ENCODE data around the gene NR4A2.

NR4A2 gene

GRCh38 chr2:156332534-156333273 lies at the start of gene NR4A2:
Gene NR4A2, minus strand, starts transcription at chr2:156332721. Its CDS starts 2,535 bp downstream, at chr2:156330186.
- peak; percentile 92 for DNase-seq

GRCh38 chr2:156380117-156380645 lies 47.7 kb upstream of the NR4A2 start:
- no peak for DNase-seq

DNA sequence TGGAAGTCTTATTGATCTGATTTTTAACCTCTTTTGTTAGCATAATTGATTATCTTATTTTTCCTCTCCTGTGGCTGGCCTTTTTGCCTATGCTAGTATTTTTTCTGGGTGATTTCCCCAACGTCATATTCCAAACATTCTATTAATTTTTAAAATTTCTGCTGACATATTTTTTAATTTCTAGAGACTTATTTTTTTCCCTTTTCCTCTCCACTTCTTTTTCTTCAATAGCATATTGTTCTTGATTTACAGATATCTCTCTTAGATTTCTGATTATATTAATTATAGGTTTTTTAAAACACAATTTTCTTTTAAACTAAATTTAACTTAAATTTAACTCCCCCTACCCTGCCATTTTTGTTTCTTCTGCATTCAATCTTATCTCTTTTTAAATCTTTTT lies 47.2 kb upstream of the NR4A2 start:
- no peak for DNase-seq

DNA sequence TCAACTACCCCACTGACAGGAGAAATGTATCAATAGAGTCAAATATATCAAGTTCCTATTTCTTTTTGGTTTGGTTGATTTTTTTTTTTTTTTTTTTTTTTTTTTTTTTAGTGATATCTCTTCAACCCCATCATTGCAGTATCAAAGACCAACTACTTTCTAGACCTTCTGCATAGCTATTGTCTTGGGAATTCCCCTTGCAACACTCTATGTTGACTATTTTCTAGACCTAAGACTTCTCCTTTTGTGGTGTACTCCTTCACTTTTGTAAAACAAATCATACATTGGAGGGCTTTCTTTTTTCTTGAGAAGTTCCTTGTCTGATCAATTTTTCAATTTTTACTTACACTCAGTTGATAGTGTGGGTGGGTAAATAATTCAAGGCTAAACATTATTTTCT lies 46.5 kb upstream of the NR4A2 start:
- DNase-seq, result no peak

DNA sequence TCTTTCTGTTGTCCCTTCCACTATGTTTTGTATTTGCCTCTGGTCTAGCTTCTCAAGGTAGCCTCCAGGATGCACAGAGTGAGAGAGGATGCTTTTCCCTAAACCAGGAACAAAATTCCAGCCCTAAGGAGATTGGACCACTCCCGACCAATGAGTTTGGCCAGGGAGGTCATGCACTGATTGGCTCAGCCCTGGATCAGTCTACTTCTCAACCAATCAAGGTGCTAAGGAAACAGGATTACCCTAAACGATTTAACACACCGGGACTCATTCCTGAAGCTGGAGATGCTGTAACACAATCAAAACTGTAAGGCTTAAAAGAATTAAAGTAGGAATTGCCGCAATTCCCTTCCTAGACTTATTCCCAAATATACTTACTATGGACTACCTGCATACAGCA lies 34.2 kb upstream of the NR4A2 start:
- DNase-seq, result no peak

GRCh38 chr2:156363141-156363540 lies 30.6 kb upstream of the NR4A2 start:
- DNase-seq, result no peak

DNA sequence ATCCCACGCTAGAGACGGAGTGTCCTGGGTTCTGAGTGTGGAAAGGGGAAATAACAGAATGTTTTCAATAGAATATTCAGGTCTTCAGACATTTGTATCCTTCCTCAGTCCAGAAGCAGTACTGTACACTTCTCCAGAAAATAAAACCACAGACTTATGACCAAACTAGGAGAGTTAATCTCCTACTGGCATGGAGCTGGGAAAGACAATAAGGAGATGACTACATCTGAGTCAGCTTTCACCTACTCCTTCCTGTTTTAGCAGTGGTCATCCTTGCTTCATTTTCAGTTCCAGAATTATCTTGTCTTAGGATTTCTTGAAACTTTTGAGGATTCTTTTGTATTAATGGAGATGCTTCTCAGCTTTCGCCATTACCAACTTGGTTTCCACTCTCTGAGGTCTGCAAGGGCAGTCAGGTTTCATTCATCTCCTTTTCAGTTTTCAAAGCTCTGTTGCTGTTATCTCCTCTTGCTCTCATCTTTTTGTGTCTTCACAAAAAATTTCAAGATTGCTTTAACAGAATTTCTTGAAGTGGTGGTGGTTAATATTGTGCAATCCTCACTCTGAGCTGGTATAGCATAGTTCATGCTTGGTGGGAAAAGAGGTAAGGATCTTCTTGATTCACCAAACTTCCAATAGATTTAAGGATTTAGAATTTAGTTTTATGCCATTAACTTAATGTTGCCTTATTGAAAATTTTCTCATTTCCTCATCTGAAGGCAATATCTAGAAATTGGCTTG lies 23.7 kb upstream of the NR4A2 start:
- DNase-seq, result no peak

DNA sequence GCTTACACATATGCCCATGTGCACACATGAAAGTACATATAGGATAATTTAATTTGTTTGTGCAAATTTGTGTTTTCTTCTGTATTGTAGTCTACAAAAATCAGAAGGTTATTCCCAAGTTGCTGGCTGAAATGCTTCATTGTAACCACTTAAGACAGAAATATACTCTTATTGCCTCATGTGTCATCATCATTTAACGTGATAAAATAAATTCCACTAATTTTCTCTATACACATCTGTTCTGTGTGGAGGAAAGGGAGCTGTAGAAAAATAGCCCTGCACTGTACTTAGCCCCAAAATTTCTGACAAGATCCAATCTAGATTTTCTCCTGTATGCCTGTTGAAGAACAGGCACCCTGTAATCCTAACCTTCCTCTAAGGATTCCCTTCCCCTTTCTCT lies 20.4 kb upstream of the NR4A2 start:
- no peak for DNase-seq

DNA sequence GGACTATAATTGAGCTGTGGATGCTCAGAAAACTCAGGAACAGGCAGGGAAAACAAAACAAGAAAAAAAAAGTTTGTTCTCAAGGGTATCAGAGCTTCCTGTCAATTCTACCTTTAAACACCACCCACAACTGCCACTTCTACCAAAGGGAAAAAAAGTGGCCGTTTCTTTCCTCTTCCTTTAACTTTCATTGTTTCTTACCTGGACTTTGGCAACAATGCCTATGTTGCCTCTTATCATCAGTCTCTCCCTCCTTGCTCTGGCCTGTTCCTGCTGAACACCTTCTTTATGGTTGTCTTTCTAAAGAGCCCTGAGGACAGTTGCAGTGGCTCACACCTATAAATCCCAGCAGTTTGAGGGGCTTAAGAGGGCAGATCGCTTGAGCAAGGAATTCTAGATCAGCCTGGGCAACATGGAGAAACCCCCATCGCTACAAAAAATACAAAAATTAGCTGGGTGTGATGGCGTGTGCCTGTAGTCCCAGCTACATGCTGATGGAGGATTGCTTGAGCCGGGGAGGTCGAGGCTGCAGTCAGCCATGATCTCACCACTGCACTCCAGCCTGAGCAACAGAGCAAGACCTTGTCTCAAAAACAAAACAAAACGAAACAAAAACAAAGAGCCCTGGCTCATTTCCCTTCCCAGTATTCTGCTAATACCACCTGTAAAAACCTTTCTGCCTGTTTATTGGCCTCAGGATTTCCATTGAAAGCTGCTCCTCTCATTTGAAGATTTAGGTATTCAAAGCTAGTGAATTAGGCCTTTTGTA lies 18.0 kb upstream of the NR4A2 start:
- DNase-seq, result no peak

GRCh38 chr2:156349605-156350004 lies 17.1 kb upstream of the NR4A2 start:
- no peak for DNase-seq

- DNase-seq, result no peak
These were observed 16.6 kb upstream of the NR4A2 start for GRCh38 chr2:156349161-156349560.

DNA sequence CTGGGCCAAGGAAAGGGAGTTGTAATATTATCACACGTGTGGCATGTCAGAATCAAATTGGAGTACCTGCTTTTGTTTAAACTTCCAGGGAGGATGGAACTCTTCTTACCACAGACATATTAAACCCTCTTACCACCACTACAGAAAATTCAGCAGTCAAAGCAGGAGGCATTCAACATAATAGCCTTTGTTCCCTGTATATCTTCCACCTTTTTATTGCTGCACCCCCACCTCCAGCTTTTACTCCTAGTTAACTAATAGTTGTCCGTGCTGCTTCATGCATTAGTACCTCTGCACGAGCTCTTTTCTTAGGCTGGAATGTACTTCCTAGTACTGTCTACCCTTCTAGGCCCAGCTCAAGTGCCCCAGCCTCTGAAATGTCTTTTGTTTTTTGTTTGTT lies 14.9 kb upstream of the NR4A2 start:
- no peak for DNase-seq

DNA sequence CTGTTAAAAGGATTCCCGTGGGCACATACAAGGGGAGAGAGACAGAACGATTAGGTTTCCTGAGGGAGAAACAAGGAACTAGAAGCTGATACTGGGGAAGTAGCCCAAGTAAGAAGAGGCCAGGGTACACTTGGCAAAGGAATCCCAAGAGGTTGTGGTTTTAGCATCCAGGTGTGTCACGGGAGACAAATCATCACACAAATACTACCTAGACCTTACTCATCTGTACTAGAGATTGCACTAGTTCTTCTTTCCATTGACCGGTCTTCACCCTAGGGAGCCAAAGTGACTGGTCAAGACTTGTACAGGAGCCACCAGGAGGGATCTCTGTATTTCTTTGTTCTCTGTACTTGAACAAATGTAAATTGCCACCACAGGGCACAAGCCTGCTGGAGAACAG lies 14.2 kb upstream of the NR4A2 start:
- no peak for DNase-seq

DNA sequence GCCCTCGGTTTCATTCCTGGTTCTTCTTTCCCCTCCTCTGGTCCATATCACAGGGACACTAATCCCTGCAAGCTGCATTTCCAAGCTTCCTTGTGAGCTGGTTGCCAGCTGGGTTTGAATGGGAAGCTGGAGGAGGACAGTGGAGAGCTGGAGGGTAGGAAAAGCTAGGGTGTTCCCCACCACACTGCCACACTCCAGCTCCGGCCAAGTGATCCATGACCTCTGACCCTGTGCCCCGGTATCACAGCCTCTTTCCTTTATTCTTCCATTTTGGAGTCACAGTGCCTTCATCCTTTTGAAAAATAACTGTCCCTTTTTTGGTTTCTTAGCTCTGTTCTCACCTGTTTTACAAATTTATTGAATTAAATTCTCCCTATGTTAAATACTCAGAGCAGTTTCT lies 13.1 kb upstream of the NR4A2 start:
- DNase-seq, result no peak

DNA sequence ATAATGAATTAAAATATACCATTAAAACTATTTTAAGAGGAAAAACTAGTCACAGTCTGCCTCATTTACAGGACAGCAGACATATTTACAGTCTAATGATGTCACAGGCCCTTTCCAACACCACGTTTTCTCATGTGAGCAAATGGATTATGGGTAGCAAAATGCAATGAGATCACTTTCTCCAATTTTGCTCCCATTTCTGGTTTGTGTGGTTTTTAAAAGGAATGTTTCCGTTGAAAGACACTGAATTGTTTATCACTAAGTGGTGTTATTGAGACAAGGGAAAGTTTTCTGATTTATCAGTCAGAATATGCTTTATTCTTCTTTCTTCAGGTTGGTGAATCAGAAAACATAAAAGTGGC lies 11.4 kb upstream of the NR4A2 start:
- no peak for DNase-seq

DNA sequence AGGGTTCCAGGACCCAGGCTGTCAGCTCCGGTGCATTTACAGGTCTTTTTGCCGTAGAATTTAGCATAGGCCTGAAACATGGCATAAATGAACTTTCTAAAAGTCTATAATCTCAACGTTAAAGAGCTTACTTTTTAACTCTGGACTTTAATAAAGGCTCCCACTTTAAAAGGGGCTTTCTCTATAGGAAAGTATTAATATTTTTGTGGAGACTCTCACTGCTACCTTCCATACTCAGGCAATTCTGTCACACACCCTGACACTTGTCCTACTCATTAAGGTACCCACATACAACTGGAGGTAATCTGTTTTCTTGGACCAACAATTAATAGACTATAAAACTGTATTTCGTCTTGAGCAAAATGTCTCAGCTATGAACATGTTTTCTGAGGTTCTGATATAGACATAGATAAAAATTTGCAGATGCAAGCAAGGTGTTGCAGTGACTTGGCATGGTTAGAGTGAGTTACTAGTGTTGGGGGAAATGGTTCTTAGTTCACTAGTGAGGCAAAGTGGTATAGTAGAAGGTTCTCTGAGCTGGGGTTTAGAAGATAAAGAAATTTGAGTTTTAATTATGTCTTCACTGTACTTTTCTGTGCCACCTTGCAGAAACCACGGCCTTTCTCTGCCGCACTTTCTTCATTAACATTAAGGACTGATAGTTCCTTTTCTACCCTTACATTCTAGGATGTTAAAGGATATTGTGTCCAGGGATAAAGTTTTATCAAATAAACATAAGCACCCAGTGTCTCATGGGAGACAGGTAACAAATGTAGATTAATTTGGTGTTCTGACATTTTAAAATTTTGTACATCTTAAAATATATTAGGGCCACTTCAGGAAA lies 10.8 kb upstream of the NR4A2 start:
- DNase-seq, result no peak

GRCh38 chr2:156342254-156343095 lies 10.0 kb upstream of the NR4A2 start:
- peak; percentile 91 for DNase-seq

DNA sequence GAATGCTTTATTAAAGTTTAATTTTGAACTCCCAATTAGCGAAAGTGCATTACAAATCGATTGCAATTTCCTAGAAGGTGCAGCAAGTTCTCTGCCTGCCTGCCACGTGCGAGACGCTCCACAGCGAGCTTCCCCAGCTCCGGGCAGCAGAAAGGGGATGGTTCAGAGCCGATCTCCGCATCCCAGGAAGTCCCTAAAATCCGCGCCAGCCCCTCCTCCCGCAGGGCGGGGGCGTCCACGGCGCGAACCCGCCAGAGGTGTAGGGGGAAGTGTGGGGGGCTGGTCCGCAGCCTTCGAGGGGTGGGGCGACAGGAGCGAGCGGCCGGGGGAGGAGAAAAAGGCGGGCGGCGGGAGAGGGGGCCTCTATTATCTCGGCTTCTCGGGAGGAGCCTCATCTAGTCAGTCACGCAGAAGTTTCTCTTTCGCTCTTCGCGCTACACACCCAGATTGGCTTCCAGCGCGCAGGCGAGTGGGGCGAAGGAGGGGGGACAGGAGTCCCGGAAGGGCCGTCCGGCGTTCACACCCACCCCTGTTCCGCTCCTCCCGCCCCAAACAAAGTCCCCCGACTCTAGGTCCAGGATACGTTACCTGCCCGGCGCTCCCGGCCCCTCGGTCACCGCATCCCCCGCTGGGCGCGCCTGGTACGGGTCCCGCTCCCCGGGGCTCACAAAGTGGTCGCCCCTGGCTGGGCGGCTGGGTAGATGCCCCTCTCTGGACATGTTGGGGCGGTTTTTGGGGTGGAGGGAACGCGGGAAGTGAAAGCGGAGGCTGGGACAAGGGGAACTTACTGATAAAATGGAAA lies 9.1 kb upstream of the NR4A2 start:
- peak; percentile 92 for DNase-seq

- peak; percentile 73 for DNase-seq
These were observed 8.4 kb upstream of the NR4A2 start for GRCh38 chr2:156340804-156341451.

- no peak for DNase-seq
These were observed 7.9 kb upstream of the NR4A2 start for GRCh38 chr2:156340377-156340776.
